Uterus (tissue), 2 donors: Measurements from ENCODE around the gene CD151.

ENCODE experiments used
- CTCF ChIP-seq, 4 experiments: fragments of 200-600 bp in 2 of 4; fragments of 450-650 bp in 2 of 4; sonication (generic) in 2 of 4; IDR thresholded peaks; one replicate each; pipeline ENCODE4 v1.5.1; 2016 to 2019; ENCODE audit warnings: antibody characterized with exemption in 4 of 4, mild to moderate bottlenecking in 2 of 4, moderate library complexity in 1 of 4
- POLR2A ChIP-seq, 2 donors: fragments of 450-650 bp; IDR thresholded peaks; one replicate each; pipeline ENCODE4 v1.6.1; 2016; ENCODE audit warnings: antibody characterized with exemption in 2 of 2, mild to moderate bottlenecking in 1 of 2, moderate library complexity in 1 of 2

DNA sequence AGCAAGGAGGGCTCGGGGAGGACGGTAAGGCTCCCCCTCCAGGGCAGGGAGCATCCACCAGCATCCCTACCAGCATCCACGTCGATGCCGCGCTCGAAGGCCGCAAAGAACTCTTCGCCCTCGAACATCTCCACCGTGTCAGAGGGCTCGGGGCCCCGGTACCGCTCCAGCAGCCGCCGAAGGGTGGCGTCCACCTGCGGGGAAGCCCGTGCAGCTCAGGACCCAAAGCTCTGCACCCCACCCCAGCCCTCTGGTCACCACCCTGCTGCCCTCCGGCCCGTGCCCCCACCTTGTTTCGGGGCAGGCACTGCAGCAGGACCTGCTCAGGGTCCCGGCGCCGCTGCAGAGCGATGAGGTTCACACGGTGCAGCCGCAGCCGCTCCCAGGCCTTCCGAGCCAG, 32.3 kb upstream of the CD151 start:
- no peak for TF ChIP-seq CTCF (IDR thresholded peaks at IDR 0.05)
- TF ChIP-seq POLR2A (IDR thresholded peaks at IDR 0.05): no peak
